Measurements from ENCODE around the gene MED12L. TPM values are rescaled to one million over a fixed set of nuclear protein-coding genes. Genes with fewer than 3 reads are reported as not detected.

Gene MED12L
- total and polyA plus RNA-seq, 10 of the 15 experiments (the other 5 are each of a cell fraction or from before 2014, with no cell fraction given), result 0.01 to 0.06 (median 0.03) TPM; not detected in 2

- WGBS (ENCODE audit: insufficient coverage, insufficient replicate concordance, low lambda C conversion rate, missing lambda C conversion rate), result 20% methylated on average over 4 of the region's 4 CpGs
- Histone ChIP-seq H3K79me2 (ENCODE audit: control insufficient read depth, insufficient read depth, low read length) (no peaks in the 10 kb centered on the region), H3K4me2 (ENCODE audit: control insufficient read depth, insufficient read depth) (no peak overlapping the region; the same call in 1 of the 2 replicates), H4K20me1 (ENCODE audit: control insufficient read depth, insufficient read depth) (no peaks in the 10 kb centered on the region), H3K4me1 (ENCODE audit: control insufficient read depth, insufficient read depth, low read length) (no peaks in the 10 kb centered on the region; the same call in 1 of the 2 replicates), H3K9ac (ENCODE audit: control insufficient read depth, insufficient read depth, low read length) (no peak overlapping the region), H3K27me3 (replicated peaks in 1 of 2; ENCODE audit: control insufficient read depth in 2 of 2, insufficient read depth in 2 of 2, low read length in 1 of 2) (no peaks in the 10 kb centered on the region), H3K4me3 (no peak overlapping the region), H3K9me3 (replicated peaks; ENCODE audit: control insufficient read depth, insufficient read depth, low read length) (no peaks in the 10 kb centered on the region), H3K27ac (ENCODE audit: control insufficient read depth, insufficient read depth) (no peak overlapping the region), H2AFZ (ENCODE audit: control insufficient read depth, low read depth, low read length) (peak overlapping the region; percentile 16), H3K36me3 (ENCODE audit: control insufficient read depth in 2 of 2, insufficient read depth in 2 of 2, low read length in 1 of 2) (no peaks in the 10 kb centered on the region)
- intact Hi-C loops (cut with micrococcal nuclease; ENCODE audit: unreplicated experiment), result loop anchor here (2.0 kb wide), 1 partner anchor 47 kb away; no protein-coding TSS in a partner anchor
- BruUV-seq (replicated peaks), result no TSS peak
- ATAC-seq, result peak; percentile 61
- no peak for DNase-seq (ENCODE audit: low read depth, low spot score)
- POLR2A ChIA-PET, result interaction anchor here (0.7 kb wide), 1 partner anchor 70 kb away, joined by 4 read pairs; no protein-coding TSS in a partner anchor
- SMC1A ChIA-PET (ENCODE audit: uncharacterized antibody, unreplicated experiment), result interaction anchor here (0.6 to 2.0 kb wide), 6 partner anchors 13 to 402 kb away, joined by 3 to 6 read pairs (median 3); no protein-coding TSS in a partner anchor
- TF ChIP-seq PML (IDR thresholded peaks at IDR 0.05; ENCODE audit: low read length) (no peak), EZH2 (IDR thresholded peaks at IDR 0.05; ENCODE audit: borderline replicate concordance, control insufficient read depth, low read depth, low read length) (no peak), CTCF (IDR thresholded peaks at IDR 0.05 in 2 of 3, conservative IDR thresholded peaks at IDR 0.05 in 1 of 3; ENCODE audit: control insufficient read depth in 2 of 3, extremely low read depth in 1 of 3, insufficient read depth in 1 of 3, low read depth in 3 of 3, low read length in 3 of 3) (peak in 1 of 3 experiments; percentile 32; a peak in 3 of 6 replicates), RELA (IDR thresholded peaks at IDR 0.05; ENCODE audit: borderline replicate concordance, partially characterized antibody) (no peak), HSF1 (IDR thresholded peaks at IDR 0.05; ENCODE audit: low read depth, low read length) (no peak), RAD21 (IDR thresholded peaks at IDR 0.05; ENCODE audit: insufficient read depth, low read depth, low read length) (0 out of 2 replicates have a peak, but pooled peaks have one; percentile 18), ZNF622 (IDR thresholded peaks at IDR 0.05) (no peak), WRNIP1 (IDR thresholded peaks at IDR 0.05; ENCODE audit: borderline replicate concordance, low read depth, low read length) (no peak)
- FAIRE-seq, result no peak
- RAD21 ChIA-PET (ENCODE audit: unreplicated experiment), result no interaction called here
- CTCF ChIA-PET, result interaction anchor here (0.6 to 2.1 kb wide), 10 partner anchors 11 to 1336 kb away, joined by 3 to 15 read pairs (median 4); no protein-coding TSS in a partner anchor
- in situ Hi-C loops (cut with MboI), result no loop called here
Measured at GRCh38 chr3:151425627-151426340, 340.3 kb downstream of the MED12L start.

Measured in GM12878 (cell line).